GM21825 (cell line): Measurements from ENCODE around the gene WIPI1.
"Not testable (repeated sequence)": the region's sequence is repeated elsewhere in the genome, so short reads cannot be mapped to it uniquely, and the experiment has no call there.

ENCODE experiments used
- ATAC-seq: cut with Tn5 transposase; IDR thresholded peaks from one replicate; pipeline ENCODE4 v1.9.1; 2021; ENCODE audit warnings: mild to moderate bottlenecking, moderate library complexity; ENCODE audit not compliant: unreplicated experiment

Gene WIPI1

GRCh38 chr17:68457168-68457538 lies at the start of gene WIPI1:
Gene WIPI1 (minus strand): TSS chr17:68457496. CDS start chr17:68457421, 75 bp downstream.
- ATAC-seq, result peak; percentile 22

GRCh38 chr17:68505951-68506350 lies 48.7 kb upstream of the WIPI1 start:
- no peak for ATAC-seq

- no peak for ATAC-seq
Observed at GRCh38 chr17:68501074-68501473, 43.8 kb upstream of the WIPI1 start.

- no peak for ATAC-seq
Observed at GRCh38 chr17:68499587-68499986, 42.3 kb upstream of the WIPI1 start.

- ATAC-seq, result peak; percentile 26
Observed at GRCh38 chr17:68498479-68499326, 41.4 kb upstream of the WIPI1 start.

- ATAC-seq, result peak; percentile 97
Observed at GRCh38 chr17:68497885-68498319, 40.6 kb upstream of the WIPI1 start.

GRCh38 chr17:68495081-68495480 lies 37.8 kb upstream of the WIPI1 start:
- ATAC-seq, result no peak

GRCh38 chr17:68492394-68493054 lies 35.2 kb upstream of the WIPI1 start:
- not testable (repeated sequence) for ATAC-seq

GRCh38 chr17:68491381-68492231 lies 34.3 kb upstream of the WIPI1 start:
- ATAC-seq, result no peak

GRCh38 chr17:68489919-68490318 lies 32.6 kb upstream of the WIPI1 start:
- ATAC-seq, result no peak

- no peak for ATAC-seq
Observed at GRCh38 chr17:68484458-68484857, 27.2 kb upstream of the WIPI1 start.

GRCh38 chr17:68482576-68483041 lies 25.3 kb upstream of the WIPI1 start:
- ATAC-seq, result no peak

- no peak for ATAC-seq
Observed at GRCh38 chr17:68480885-68481284, 23.6 kb upstream of the WIPI1 start.

GRCh38 chr17:68470961-68471360 lies 13.7 kb upstream of the WIPI1 start:
- no peak for ATAC-seq

- ATAC-seq, result no peak
Observed at GRCh38 chr17:68468788-68469187, 11.5 kb upstream of the WIPI1 start.

- ATAC-seq, result no peak
Observed at GRCh38 chr17:68468334-68468733, 11.0 kb upstream of the WIPI1 start.

- ATAC-seq, result no peak
Observed at GRCh38 chr17:68463211-68464019, 6.1 kb upstream of the WIPI1 start.

GRCh38 chr17:68462381-68463210 lies 5.3 kb upstream of the WIPI1 start:
- ATAC-seq, result peak; percentile 39

- no peak for ATAC-seq
Observed at GRCh38 chr17:68461589-68461988, 4.3 kb upstream of the WIPI1 start.
